ENCODE measurements around the gene CADPS.

CADPS gene

GRCh38 chr3:62501289-62501668 is 373.9 kb downstream of the CADPS start:
- no peak for DNase-seq
- Histone ChIP-seq H3K27me3 (ENCODE audit: insufficient read depth, low read depth, severe bottlenecking) (no peaks in the 10 kb centered on the region), H3K36me3 (peaks cover 10% of the 10 kb centered on the region), H3K27ac (no peak overlapping the region), H3K9me3 (ENCODE audit: severe bottlenecking) (no peaks in the 10 kb centered on the region), H3K4me3 (ENCODE audit: low read depth, low read length) (no peak overlapping the region)
- no peak for TF ChIP-seq CTCF (IDR thresholded peaks at IDR 0.05; ENCODE audit: low read depth, low read length)

GRCh38 chr3:62500556-62501288 is 374.5 kb downstream of the CADPS start:
- peaks cover 10% of the 10 kb centered on the region for H3K36me3 ChIP-seq
- no peak for TF ChIP-seq CTCF (IDR thresholded peaks at IDR 0.05; ENCODE audit: low read depth, low read length)
- peak; percentile 11 for DNase-seq

GRCh38 chr3:62497156-62497555 is 378.1 kb downstream of the CADPS start:
- Histone ChIP-seq H3K9me3 (ENCODE audit: severe bottlenecking) (no peaks in the 10 kb centered on the region), H3K27ac (no peak overlapping the region), H3K36me3 (peaks cover 10% of the 10 kb centered on the region), H3K4me3 (ENCODE audit: low read depth, low read length) (no peak overlapping the region), H3K27me3 (ENCODE audit: insufficient read depth, low read depth, severe bottlenecking) (no peaks in the 10 kb centered on the region)
- TF ChIP-seq CTCF (IDR thresholded peaks at IDR 0.05; ENCODE audit: low read depth, low read length), result no peak
- DNase-seq, result no peak

More at GRCh38 chr3:62500556-62501288, 374.5 kb downstream of the CADPS start:
- H3K27me3 ChIP-seq (ENCODE audit: insufficient read depth, low read depth, severe bottlenecking), result no peaks in the 10 kb centered on the region
- H3K9me3 ChIP-seq (ENCODE audit: severe bottlenecking), result no peaks in the 10 kb centered on the region
- no peak overlapping the region for H3K27ac ChIP-seq
- no peak overlapping the region for H3K4me3 ChIP-seq (ENCODE audit: low read depth, low read length)

- no peak for TF ChIP-seq CTCF (IDR thresholded peaks at IDR 0.05; ENCODE audit: low read depth, low read length)
- DNase-seq, result no peak
Measured at GRCh38 chr3:62496503-62496902, 378.7 kb downstream of the CADPS start.

GRCh38 chr3:62493109-62493801 is 382.0 kb downstream of the CADPS start:
- Histone ChIP-seq H3K4me3 (ENCODE audit: low read depth, low read length) (no peak overlapping the region), H3K9me3 (ENCODE audit: severe bottlenecking) (no peaks in the 10 kb centered on the region), H3K27me3 (ENCODE audit: insufficient read depth, low read depth, severe bottlenecking) (no peaks in the 10 kb centered on the region), H3K36me3 (peaks cover 9% of the 10 kb centered on the region; the same call in 1 of the 2 replicates), H3K27ac (no peak overlapping the region)
- no peak for DNase-seq
- TF ChIP-seq CTCF (IDR thresholded peaks at IDR 0.05; ENCODE audit: low read depth, low read length), result peak; percentile 30; the same call in 1 of the 2 replicates

More at GRCh38 chr3:62496503-62496902, 378.7 kb downstream of the CADPS start:
- Histone ChIP-seq H3K27ac (no peak overlapping the region), H3K4me3 (ENCODE audit: low read depth, low read length) (no peak overlapping the region), H3K36me3 (peaks cover 10% of the 10 kb centered on the region), H3K27me3 (ENCODE audit: insufficient read depth, low read depth, severe bottlenecking) (no peaks in the 10 kb centered on the region), H3K9me3 (ENCODE audit: severe bottlenecking) (no peaks in the 10 kb centered on the region)

Measured in WERI-Rb-1 (cell line).